HTR-8/SVneo (cell line): ENCODE data around the gene PNPLA5.
A peak's percentile ranks its signal among the peaks of the same experiment; 100 is the strongest.

Experiments used
- DNase-seq: peaks from one replicate; pipeline ENCODE4 v3.0.0; 2011; ENCODE audit warnings: low spot score, mixed read lengths; ENCODE audit not compliant: insufficient read length
- FAIRE-seq: peaks from 2 replicates; lab custom pipeline; 2011; peaks lifted over from hg19 to GRCh38; lab: Jason Lieb, UNC

The PNPLA5 gene

DNA sequence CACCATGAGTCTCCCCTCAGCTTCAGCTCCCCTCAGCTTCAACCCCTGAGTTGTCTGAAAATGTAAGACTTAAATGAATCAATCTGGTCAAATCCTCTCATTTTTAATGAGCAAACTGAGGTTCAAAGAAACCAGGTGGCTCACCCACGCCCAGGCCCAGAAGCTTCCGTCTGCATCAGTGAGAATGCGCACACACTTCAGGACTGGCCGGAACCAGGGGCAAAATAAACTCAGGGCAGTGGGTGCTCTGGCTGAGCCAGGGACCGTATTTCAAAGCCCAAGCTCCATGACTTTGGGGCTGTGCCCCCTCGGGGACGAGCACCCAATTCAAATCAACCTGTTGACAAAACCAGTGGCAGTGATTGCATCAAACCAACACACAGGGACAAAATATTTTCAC is 32.6 kb downstream of the PNPLA5 start:
- FAIRE-seq (no peak), DNase-seq (no peak)

DNA sequence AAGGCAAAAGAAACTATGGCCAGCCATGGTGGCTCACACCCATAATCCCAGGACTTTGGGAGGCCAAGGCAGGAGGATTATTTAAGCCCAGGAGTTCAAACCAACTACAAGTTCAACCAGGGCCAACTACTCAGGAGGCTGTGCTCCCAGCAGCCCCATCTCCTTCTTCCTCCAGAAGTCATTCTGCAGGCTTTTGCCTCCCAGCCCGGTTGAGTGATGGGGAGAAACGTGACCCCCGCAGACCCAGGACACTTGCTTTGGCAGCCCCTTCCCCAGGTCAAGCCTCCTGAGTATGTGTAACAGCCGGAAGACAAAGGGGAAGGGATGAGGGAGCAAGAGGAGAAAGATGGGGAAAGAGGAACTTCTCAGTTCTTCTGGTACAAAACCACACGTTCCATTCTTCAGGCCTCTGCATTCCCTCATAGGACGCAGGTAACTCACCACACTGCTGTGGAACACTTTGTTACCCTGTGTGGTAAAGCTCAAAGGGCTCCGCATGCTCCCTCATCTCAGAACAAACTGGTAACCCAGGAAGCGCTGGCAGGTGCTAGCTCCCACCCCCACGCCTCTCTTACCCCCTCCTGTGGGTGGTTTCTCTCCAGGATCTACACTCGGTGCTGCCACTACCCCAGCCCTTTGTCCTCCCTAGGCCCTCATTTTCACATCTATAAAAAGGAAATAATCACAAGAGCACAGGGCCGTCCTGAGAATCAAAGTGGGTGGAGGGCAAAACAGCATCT is 33.5 kb downstream of the PNPLA5 start:
- no peak for FAIRE-seq
- no peak for DNase-seq

GRCh38 chr22:43857367-43857766 is 34.4 kb downstream of the PNPLA5 start:
- DNase-seq (no peak), FAIRE-seq (no peak)

GRCh38 chr22:43855431-43855830 is 36.4 kb downstream of the PNPLA5 start:
- FAIRE-seq (no peak), DNase-seq (no peak)

DNA sequence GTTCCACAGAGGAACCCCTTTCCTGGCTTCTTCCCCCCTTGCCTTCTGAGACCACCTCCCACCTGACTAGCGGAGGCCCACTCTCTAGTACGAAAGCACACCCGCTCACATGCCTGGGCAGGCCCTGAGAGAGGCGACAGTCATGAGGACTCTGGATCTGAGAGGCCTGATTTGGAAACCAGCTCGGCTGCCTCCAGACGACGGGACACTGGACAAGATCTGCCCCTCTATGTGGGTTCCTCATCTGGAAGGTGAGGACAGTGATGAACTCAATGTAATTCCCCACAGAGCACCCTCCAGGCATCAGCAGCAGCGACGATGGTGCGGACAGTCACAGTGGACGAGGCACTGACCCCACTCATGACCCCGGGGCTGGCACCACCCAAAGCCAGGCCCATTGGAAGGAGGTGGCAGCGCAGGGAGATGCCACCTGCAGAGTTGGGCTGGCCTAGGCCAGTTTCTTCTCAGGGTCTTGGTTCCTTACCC is 37.0 kb downstream of the PNPLA5 start:
- DNase-seq (no peak), FAIRE-seq (no peak)

DNA sequence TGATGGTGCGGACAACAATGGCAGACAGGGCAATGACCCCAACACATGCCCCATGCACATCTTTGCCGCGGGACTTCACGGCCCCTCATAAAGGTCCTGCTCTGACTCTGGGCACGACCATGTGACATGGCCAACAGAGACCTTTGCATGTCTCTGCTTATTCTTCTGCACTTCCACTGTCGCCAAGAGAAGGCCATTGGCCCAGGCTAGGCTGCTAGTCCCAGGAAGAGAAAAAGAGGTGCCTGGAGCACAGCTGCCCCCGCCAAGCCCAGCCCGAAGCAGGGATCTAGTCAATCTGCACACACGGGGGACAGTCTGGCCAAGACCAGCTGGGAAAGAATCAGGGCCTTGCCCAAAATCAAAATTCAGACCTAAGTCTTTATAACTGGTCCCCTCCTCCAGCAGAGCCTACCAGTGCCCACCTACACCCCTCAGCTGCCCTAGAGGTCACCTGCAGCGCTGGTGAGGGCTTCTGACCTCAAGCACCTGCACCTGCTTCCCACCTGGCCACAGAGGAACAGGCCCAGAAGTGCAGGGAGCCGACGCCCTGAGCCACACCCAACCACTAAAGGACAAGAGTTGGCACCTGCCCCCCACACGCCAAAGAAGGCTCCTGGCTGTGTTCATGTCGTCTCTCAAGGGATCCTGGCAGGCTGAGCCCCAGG is 37.6 kb downstream of the PNPLA5 start:
- DNase-seq, result no peak
- no peak for FAIRE-seq

DNA sequence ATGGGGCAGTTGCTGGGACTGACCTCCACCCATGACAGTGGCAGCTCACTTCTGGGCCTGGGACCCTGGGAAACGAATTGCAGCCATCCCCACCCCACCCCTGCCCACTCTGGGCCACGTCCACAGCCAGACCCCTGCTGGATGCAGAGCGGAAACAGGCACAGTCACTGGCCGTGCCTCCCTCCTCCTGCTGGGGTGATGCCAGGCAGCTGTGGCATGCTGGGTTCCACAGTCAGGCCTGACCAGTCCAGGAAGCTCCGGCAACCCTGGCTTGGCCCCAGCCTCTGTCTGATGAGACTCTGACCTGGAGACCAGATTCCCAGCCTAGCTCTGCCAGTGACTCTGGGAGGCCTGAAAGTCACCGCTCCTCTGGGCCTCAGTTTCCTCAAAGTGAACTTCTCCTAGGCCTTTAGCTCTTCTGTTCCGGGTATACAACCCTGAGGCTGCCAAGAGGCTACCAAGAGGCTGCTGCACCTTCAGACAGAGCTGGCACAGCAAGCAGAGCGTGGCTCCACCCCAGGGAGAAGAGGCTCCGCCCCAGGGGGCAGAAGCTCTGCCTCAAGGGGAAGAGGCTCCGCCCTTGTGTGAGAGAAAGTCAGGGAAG is 38.4 kb downstream of the PNPLA5 start:
- DNase-seq, result no peak
- no peak for FAIRE-seq

DNA sequence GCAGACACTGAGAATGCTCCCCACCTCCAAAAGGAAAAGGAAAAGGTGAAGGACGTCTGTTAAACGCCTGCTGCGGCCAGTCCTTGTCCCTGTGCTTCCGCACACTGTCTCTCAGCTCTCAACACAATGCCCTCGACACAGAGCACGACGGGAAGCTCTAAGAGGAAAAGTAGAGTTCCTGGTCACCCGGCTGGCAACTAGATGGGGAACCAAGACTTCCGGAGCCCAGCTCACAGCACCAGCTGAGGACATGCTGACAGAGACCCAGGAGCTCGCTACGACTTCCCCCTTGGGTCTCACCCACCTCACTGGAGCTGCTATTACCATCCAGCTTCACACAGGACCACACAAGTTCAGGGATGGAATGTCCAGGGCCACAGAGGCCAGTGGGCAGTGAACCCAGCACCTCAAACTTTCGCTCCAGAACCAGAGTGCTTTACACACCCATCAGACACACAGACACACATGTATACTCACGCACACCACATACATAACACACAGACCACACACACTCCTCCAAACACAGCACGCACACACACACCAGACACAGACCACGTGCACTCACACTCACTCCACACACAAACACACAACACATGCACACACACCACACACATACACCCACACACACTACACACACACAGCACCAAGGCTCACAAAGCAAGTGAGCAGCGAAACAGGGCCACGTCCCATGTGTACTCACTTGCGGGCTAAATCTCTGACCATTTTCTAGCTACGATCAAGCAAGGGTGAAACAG is 39.1 kb downstream of the PNPLA5 start:
- no peak for DNase-seq
- no peak for FAIRE-seq

DNA sequence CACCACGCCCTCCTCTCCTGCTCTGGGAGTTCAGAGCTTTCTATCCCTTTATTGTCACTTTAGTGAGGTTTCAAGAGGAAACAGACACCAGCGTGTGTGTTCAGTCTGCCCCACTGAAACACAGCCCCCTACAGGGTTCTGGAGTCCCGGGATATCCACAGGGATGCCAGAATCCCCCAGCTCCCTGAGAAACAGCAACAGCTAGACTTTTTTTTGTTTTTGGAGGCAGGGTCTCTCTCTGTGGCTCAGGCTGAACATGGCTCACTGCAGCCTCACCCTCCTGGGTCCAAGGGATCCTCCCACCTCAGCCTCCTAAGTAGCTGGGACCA is 39.9 kb downstream of the PNPLA5 start:
- DNase-seq (no peak), FAIRE-seq (no peak)

DNA sequence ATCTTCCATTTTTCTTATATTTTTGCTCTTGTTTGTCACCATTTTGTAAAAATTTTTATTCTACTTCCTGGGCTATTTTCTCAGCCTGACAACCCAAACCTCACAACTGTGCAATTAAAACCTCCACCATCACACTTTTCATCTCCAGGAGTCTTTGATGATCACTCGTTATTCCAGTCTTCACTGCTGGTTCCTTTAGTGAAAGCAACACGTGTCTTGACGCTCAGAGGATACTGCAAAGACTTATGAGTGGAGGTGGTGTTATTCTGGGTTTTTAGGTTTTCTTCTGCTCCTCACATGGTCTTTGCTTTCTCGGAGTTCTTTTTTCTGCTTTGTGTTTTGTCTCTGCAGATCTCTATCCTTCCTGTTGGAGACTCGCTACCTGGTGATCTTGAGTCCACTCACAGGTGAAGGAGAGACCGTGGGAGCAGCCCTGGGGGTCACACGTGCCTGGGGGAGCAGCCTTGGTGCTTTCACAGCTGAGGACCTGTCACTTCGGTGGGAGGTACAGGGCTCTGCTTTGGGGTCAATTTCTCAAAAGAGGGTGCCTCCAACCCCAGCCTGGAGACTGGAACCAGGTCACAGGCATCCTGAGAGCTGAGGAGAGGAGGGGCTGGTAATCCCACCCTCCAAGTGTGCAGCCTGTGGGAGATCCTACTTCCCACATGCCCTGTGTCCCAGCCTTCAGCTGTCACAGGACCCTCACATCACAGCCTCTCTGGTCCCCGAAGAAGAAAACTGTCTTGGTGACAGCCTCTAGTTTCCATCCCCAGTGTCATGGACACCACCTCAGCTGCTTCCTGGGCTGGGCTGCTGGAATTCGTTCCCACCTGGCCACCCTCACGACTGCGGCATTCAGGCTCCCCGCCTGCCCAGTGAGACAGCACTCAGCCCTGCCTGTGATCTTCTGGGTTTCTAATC is 40.5 kb downstream of the PNPLA5 start:
- DNase-seq (no peak), FAIRE-seq (no peak)

- FAIRE-seq (no peak), DNase-seq (no peak)
Observed at GRCh38 chr22:43850529-43850928, 41.3 kb downstream of the PNPLA5 start.

- no peak for FAIRE-seq
- no peak for DNase-seq
Observed at GRCh38 chr22:43849731-43850130, 42.1 kb downstream of the PNPLA5 start.

GRCh38 chr22:43848366-43849171 is 43.2 kb downstream of the PNPLA5 start:
- FAIRE-seq (no peak), DNase-seq (peak; percentile 24)

DNA sequence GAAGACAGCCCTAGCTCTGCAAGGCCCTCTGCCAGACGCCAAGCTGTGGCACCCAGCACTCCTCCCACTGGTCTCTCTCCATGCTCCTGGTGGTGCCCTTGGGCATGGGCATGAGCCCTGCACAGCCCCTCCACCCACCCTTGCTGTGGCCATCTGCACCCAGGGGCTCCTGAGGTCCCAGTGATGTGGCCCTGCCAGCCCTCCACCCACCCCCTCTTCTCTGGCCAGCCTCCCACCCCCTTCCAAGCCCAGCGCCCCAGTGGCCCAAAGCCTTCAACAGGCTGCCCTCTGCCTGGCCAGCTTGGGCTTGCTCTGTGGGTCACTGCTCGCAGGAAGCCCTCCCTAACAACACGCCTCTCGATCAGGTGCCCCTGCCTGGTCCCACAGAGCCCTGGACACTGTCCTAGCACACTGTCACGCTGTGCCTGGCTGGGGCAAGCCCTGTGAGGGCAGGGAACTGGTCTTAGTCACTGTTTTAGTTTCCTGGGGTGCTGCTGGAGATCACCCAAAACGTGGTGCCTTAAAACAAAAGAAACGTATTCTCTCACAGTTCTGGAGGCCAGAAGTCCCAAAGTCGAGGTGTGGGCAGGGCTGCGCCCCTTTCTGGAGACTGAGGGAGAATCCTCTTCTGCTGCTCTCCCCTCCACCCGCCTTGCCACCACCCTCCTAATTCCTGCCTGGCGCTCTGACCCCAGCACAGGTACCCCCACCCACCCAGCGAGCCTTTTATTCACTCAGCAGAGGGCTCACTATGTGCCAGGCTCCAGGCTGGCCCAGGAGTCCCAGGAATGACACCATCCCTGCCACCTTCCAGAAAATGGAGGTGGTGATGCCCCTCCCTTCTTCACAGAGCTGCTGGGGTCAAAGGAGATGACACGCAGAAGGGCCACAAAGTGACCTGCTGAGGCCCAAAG is 44.2 kb downstream of the PNPLA5 start:
- FAIRE-seq (no peak), DNase-seq (no peak)

DNA sequence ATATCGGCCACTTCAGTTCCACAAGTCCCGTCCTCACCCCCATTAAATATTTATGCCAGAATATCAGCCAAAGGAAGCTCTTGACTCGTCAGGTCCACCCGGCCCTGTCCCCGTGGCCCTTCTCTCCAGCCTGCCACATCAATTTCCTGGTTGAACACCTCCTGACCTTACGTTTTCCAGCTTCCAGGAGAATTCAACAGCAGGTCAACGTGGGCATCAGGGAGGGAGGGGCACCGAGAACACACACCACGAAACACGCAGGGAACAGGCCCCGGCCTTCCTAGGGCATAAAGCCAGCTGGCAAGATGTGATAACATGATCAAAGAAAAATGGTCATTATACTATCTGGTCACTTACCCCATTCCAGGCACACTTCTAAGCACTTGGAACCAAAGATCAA is 44.8 kb downstream of the PNPLA5 start:
- DNase-seq (no peak), FAIRE-seq (no peak)

DNA sequence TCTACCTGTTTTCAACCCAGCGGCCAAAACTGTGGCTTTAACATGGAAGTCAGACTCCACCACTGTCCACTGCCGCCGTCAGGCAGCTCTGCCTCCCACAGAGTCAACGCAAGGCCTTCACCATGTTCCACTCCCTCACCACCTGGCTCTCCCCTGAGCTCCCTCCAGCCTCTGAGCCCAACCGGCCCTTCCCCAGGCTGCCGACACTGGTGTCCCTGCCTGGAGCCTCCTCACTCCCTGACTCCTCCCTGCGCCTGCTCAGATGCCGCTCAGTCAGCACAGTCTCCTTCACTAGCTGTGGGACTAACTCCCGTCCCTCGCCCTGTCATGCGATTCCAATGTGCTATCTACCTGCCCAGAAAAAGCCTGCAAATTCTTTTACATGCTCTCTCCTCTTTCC is 45.8 kb downstream of the PNPLA5 start:
- FAIRE-seq, result no peak

GRCh38 chr22:43844560-43845545 is 47.0 kb downstream of the PNPLA5 start:
- DNase-seq (no peak), FAIRE-seq (no peak)

More for the DNA sequence above, 45.8 kb downstream of the PNPLA5 start:
- no peak for DNase-seq
